K562 (cell line): ENCODE results near the gene TLR1. TPM values are rescaled to one million over a fixed set of nuclear protein-coding genes. Genes with fewer than 3 reads are reported as not detected.

Experiments used
- ATAC-seq: fragments of 200-7000 bp; cut with Tn5 transposase; 3 replicates; pipeline ENCODE4 v1.9.1; 2020; ENCODE audit warnings: moderate library complexity
- BruUV-seq: library from RNA; stranded (reverse); fragments of 400-500 nt; replicated peaks from 2 replicates; lab custom pipeline; 2021; lab: Mats Ljungman, UMichigan
- CTCF ChIA-PET: fragments of 300-600 bp; formaldehyde crosslinking; extraction: SDS; loops from one replicate; lab custom pipeline; 2021; ENCODE audit warnings: low intra/inter-chr PET ratio; lab: Yijun Ruan, JAX
- POLR2A ChIA-PET: fragments of 300-600, 350-650 bp; sonication (Branson Sonifier 250); formaldehyde crosslinking; extraction: SDS; loops from one replicate; lab custom pipeline; 2021; ENCODE audit warnings: antibody characterized with exemption, inconsistent platforms; lab: Yijun Ruan, JAX
- DNase-seq, 4 experiments: peaks; one replicate each; pipeline versions ENCODE4 v3.0.0 to v3.0.0-alpha.2; 2011 to 2018; ENCODE audit warnings: low spot score in 3 of 4, mixed read lengths in 3 of 4; ENCODE audit errors: extremely low read depth in 1 of 4
- FAIRE-seq: peaks from 2 replicates; lab custom pipeline; 2011; peaks lifted over from hg19 to GRCh38; lab: Jason Lieb, UNC
- H2AFZ ChIP-seq: 2 replicates; pipeline ENCODE4 v1.6.0; 2011; ENCODE audit warnings: low read depth, low read length, control low read depth, inconsistent platforms
- H3K27ac ChIP-seq: fragments of 200-600 bp; 3 replicates; pipeline ENCODE4 v1.8.0; 2011; ENCODE audit warnings: low read depth, mild to moderate bottlenecking, control low read depth, inconsistent platforms, low read length, moderate library complexity, mixed read lengths; ENCODE audit errors: extremely low read depth
- H3K27me3 ChIP-seq, 2 experiments: fragments of 300-600 bp in 1 of 2; 2 replicates in 1 of 2; 3 replicates in 1 of 2; pipeline versions ENCODE4 v1.6.0 to v1.8.0; 2011; ENCODE audit warnings: inconsistent platforms in 2 of 2, low read length in 2 of 2, mild to moderate bottlenecking in 1 of 2, mixed read lengths in 1 of 2, moderate library complexity in 1 of 2; ENCODE audit not compliant: control insufficient read depth in 2 of 2, insufficient read depth in 2 of 2
- H3K36me3 ChIP-seq: fragments of 300-600 bp; 3 replicates; pipeline ENCODE4 v1.8.0; 2011; ENCODE audit warnings: mild to moderate bottlenecking, low read length, inconsistent platforms; ENCODE audit not compliant: control insufficient read depth, insufficient read depth
- H3K4me1 ChIP-seq, 2 experiments: fragments of 200-600 bp in 1 of 2; replicated peaks in 1 of 2; 2 replicates in 1 of 2; 3 replicates in 1 of 2; pipeline versions ENCODE4 v1.5.1 to v1.8.0; 2011; ENCODE audit warnings: inconsistent platforms in 2 of 2, low read length in 2 of 2, mild to moderate bottlenecking in 1 of 2, mixed read lengths in 1 of 2, moderate library complexity in 1 of 2; ENCODE audit not compliant: control insufficient read depth in 2 of 2, insufficient read depth in 2 of 2
- H3K4me2 ChIP-seq: 2 replicates; pipeline ENCODE4 v1.6.1; 2011; ENCODE audit warnings: low read length, control low read depth, inconsistent platforms, mixed read lengths; ENCODE audit not compliant: insufficient read depth
- H3K4me3 ChIP-seq: fragments of 200-600 bp; sonication (generic), shearing (Covaris generic); 2 replicates; pipeline ENCODE4 v1.5.1; 2016; ENCODE audit warnings: control low read depth, inconsistent platforms
- H3K79me2 ChIP-seq: fragments of 200-600 bp; 3 replicates; pipeline ENCODE4 v1.8.0; 2011; ENCODE audit warnings: low read length, inconsistent platforms; ENCODE audit not compliant: control insufficient read depth, insufficient read depth
- H3K9ac ChIP-seq, 2 experiments: 2 replicates each; pipeline versions ENCODE4 v1.6.0 to v1.6.1; 2011; ENCODE audit warnings: low read depth in 2 of 2, low read length in 2 of 2, control low read depth in 1 of 2, inconsistent platforms in 1 of 2, mild to moderate bottlenecking in 1 of 2, mixed read lengths in 1 of 2; ENCODE audit not compliant: insufficient read depth in 1 of 2
- H3K9me1 ChIP-seq: one replicate; pipeline ENCODE4 v1.6.0; 2011; ENCODE audit warnings: inconsistent platforms, mild to moderate bottlenecking, low read length, moderate library complexity; ENCODE audit not compliant: control insufficient read depth, insufficient read depth
- H3K9me3 ChIP-seq: replicated peaks from 2 replicates; pipeline ENCODE4 v1.5.1; 2011; ENCODE audit warnings: low read depth, low read length, inconsistent platforms; ENCODE audit not compliant: control insufficient read depth, insufficient read depth
- H4K20me1 ChIP-seq: replicated peaks from 2 replicates; pipeline ENCODE4 v1.6.1; 2011; ENCODE audit warnings: low read length, inconsistent platforms, mixed read lengths; ENCODE audit not compliant: control insufficient read depth, insufficient read depth
- EGR1 ChIP-seq: fragments of 450-650 bp; conservative IDR thresholded peaks from 2 replicates; pipeline ENCODE4 v1.6.1; 2017; ENCODE audit warnings: mild to moderate bottlenecking
- ESRRB ChIP-seq: fragments of 250-450 bp; sonication (Bioruptor Pico); IDR thresholded peaks from 2 replicates; pipeline ENCODE4 v1.5.0; 2020; ENCODE audit warnings: mild to moderate bottlenecking, moderate library complexity, borderline replicate concordance
- FOS ChIP-seq: IDR thresholded peaks from 3 replicates; pipeline ENCODE4 v1.6.1; 2011; ENCODE audit not compliant: insufficient read length; ENCODE audit errors: extremely low read depth
- GATA2 ChIP-seq: sonication (generic); formaldehyde crosslinking; IDR thresholded peaks from 2 replicates; pipeline ENCODE4 v1.4.0; 2020; ENCODE audit warnings: mild to moderate bottlenecking, missing genetic modification reagents
- MAFK ChIP-seq: IDR thresholded peaks from 2 replicates; pipeline ENCODE4 v1.6.1; 2011; ENCODE audit warnings: low read length, improper control_type of control experiment
- MXD1 ChIP-seq: fragments of 250-450 bp; sonication (Bioruptor Pico); IDR thresholded peaks from 2 replicates; pipeline ENCODE4 v1.8.0; 2021; ENCODE audit warnings: borderline replicate concordance, mild to moderate bottlenecking, moderate library complexity; ENCODE audit not compliant: poor library complexity, severe bottlenecking
- NCOR1 ChIP-seq: fragments of 450-650 bp; IDR thresholded peaks from 2 replicates; pipeline ENCODE4 v1.6.1; 2016; ENCODE audit warnings: mild to moderate bottlenecking, moderate library complexity
- NFYB ChIP-seq: IDR thresholded peaks from 2 replicates; pipeline ENCODE4 v1.6.1; 2011; ENCODE audit warnings: mild to moderate bottlenecking, moderate library complexity; ENCODE audit not compliant: insufficient read length; ENCODE audit errors: extremely low read depth
- PHF8 ChIP-seq: fragments of 200-600 bp; sonication (generic); IDR thresholded peaks from 2 replicates; pipeline ENCODE4 v1.6.1; 2012; ENCODE audit warnings: mixed run types, mild to moderate bottlenecking, inconsistent platforms, low read length, moderate library complexity, borderline replicate concordance
- POLR2AphosphoS2 ChIP-seq: IDR thresholded peaks from 2 replicates; pipeline ENCODE4 v1.6.1; 2012; ENCODE audit warnings: low read length, improper control_type of control experiment
- PURB ChIP-seq: sonication (generic); formaldehyde crosslinking; IDR thresholded peaks from 2 replicates; pipeline ENCODE4 v1.9.0; 2021; ENCODE audit warnings: low read depth, mild to moderate bottlenecking, missing genetic modification reagents
- SAFB2 ChIP-seq: fragments of 200-400 bp; formaldehyde crosslinking; IDR thresholded peaks from 2 replicates; pipeline ENCODE4 v1.6.1; 2018; ENCODE audit warnings: borderline replicate concordance, low read length, low read depth, moderate library complexity; ENCODE audit not compliant: severe bottlenecking
- SIN3A ChIP-seq, 2 experiments: fragments of 150-350 bp in 1 of 2; IDR thresholded peaks; 2 replicates each; pipeline ENCODE4 v1.6.1; 2011 to 2016; ENCODE audit warnings: borderline replicate concordance in 2 of 2, low read depth in 2 of 2, low read length in 2 of 2, mild to moderate bottlenecking in 2 of 2, moderate library complexity in 2 of 2; ENCODE audit not compliant: control insufficient read depth in 1 of 2
- SMARCC2 ChIP-seq: fragments of 450-650 bp; IDR thresholded peaks from 2 replicates; pipeline ENCODE4 v1.6.1; 2017; ENCODE audit warnings: antibody characterized with exemption, moderate library complexity, mild to moderate bottlenecking, low read depth
- TCF7L2 ChIP-seq: fragments of 150-350 bp; IDR thresholded peaks from 2 replicates; pipeline ENCODE4 v1.6.1; 2016; ENCODE audit warnings: low read depth, mild to moderate bottlenecking, low read length, moderate library complexity
- ZNF311 ChIP-seq: fragments of 250-450 bp; sonication (Bioruptor Pico); IDR thresholded peaks from 2 replicates; pipeline ENCODE4 v1.4.0; 2020; ENCODE audit warnings: mild to moderate bottlenecking, moderate library complexity
- ZNF347 ChIP-seq: fragments of 450-650 bp; formaldehyde crosslinking; IDR thresholded peaks from 2 replicates; pipeline ENCODE4 v1.4.0; 2020; ENCODE audit warnings: low read depth, mild to moderate bottlenecking, moderate library complexity
- ZNF75A ChIP-seq: fragments of 450-650 bp; formaldehyde crosslinking; IDR thresholded peaks from 2 replicates; pipeline ENCODE4 v1.4.0; 2020; ENCODE audit warnings: mild to moderate bottlenecking
- in situ Hi-C: fragments of 300-500 bp; cut with MboI; formaldehyde crosslinking; loops from 4 replicates; pipeline ENCODE4 v1.15.0; 2018; ENCODE audit warnings: inconsistent platforms, mixed read lengths
- intact Hi-C: fragments of 100-400 bp; cut with micrococcal nuclease; formaldehyde crosslinking; loops from 2 replicates; pipeline ENCODE4 v1.14.2; 2022
- polyA plus RNA-seq, 8 experiments: library from polyadenylated mRNA; depleted of rRNA in 4 of 8; stranded (reverse) in 5 of 8; unstranded in 3 of 8; fragments of >200 nt; fragmentation: Nextera tagmentation in 2 of 8; fragmentation: Illumina TruSeq in 1 of 8; extraction: Ambion mirVana in 2 of 8; extraction: Trizol in 1 of 8; gene quantifications; 2 replicates each; pipeline versions ENCODE4 v1.2.1 to v1.2.3, GENCODE V29; 2011 to 2014; ENCODE audit warnings: inconsistent platforms in 1 of 8, missing spikeins in 1 of 8
- total RNA-seq, 7 experiments: library from RNA; depleted of rRNA in 6 of 7; stranded (reverse); fragments of >200 nt in 6 of 7; fragmentation: Illumina TruSeq in 2 of 7; extraction: Trizol in 2 of 7; gene quantifications; 2 replicates each; pipeline versions ENCODE4 v1.2.1 to v1.2.3, GENCODE V29; 2011 to 2021; ENCODE audit warnings: low replicate concordance in 1 of 7

The TLR1 gene
- total and polyA plus RNA-seq, 9 of the 15 experiments (the other 6 are each of a cell fraction or from before 2014, with no cell fraction given) = 0.11 to 0.49 (median 0.29) TPM

GRCh38 chr4:38747629-38748028 is 57.0 kb downstream of the TLR1 start:
- H4K20me1 ChIP-seq = no peaks in the 10 kb centered on the region
- no peak for TF ChIP-seq ZNF311 (CRISPR knock-in tag)
- no peak for TF ChIP-seq MXD1 (CRISPR knock-in tag)
- TF ChIP-seq MAFK = no peak
- no peak for TF ChIP-seq SMARCC2
- TF ChIP-seq FOS = no peak
- no peak for TF ChIP-seq SIN3A (IDR thresholded peaks at IDR 0.05; ENCODE audit: borderline replicate concordance in 2 of 2, control insufficient read depth in 1 of 2, low read depth in 2 of 2, low read length in 2 of 2)
- no peak for TF ChIP-seq PURB (CRISPR knock-in tag)
- TF ChIP-seq ZNF75A (CRISPR knock-in tag) = no peak
- TF ChIP-seq NCOR1 = no peak
- no peak for TF ChIP-seq NFYB
- TF ChIP-seq POLR2AphosphoS2 = no peak
- no peak for TF ChIP-seq PHF8
- TF ChIP-seq EGR1 = no peak
- TF ChIP-seq SAFB2 = no peak
- no peak for TF ChIP-seq GATA2 (CRISPR knock-in tag)
- TF ChIP-seq ZNF347 (CRISPR knock-in tag) = no peak
- no peak for TF ChIP-seq TCF7L2
- TF ChIP-seq ESRRB (CRISPR knock-in tag) = no peak
- H2AFZ ChIP-seq = no peak overlapping the region
- H3K4me2 ChIP-seq = no peak overlapping the region
- no peak overlapping the region for H3K4me3 ChIP-seq
- H3K79me2 ChIP-seq = no peaks in the 10 kb centered on the region
- H3K27ac ChIP-seq = no peak overlapping the region
- FAIRE-seq = no peak
- in situ Hi-C loops (no loop called here), intact Hi-C loops (no loop called here)
- no peaks in the 10 kb centered on the region for H3K9me1 ChIP-seq
- POLR2A ChIA-PET = no interaction called here
- BruUV-seq = no TSS peak
- H3K27me3 ChIP-seq = peaks cover 0 to 5% of the 10 kb centered on the region in 2 experiments; a peak in 1 of 5 replicates
- ATAC-seq = no peak
- DNase-seq = no peak
- no peaks in the 10 kb centered on the region for H3K4me1 ChIP-seq
- no peaks in the 10 kb centered on the region for H3K36me3 ChIP-seq
- CTCF ChIA-PET = no interaction called here
- no peak overlapping the region for H3K9ac ChIP-seq
- 0 out of 2 replicates have a peak, but pooled peaks cover 2% of the 10 kb centered on the region for H3K9me3 ChIP-seq
